Endodermal cell (in vitro differentiated cells): ENCODE results near the gene SCART1. TPM values are rescaled to one million over a fixed set of nuclear protein-coding genes. Genes with fewer than 3 reads are reported as not detected.

Experiments
- DNase-seq: peaks from one replicate; pipeline ENCODE4 v3.0.0-alpha.2; 2017
- H3K27ac ChIP-seq: 2 replicates; pipeline ENCODE4 v1.5.1; 2013; ENCODE audit warnings: mild to moderate bottlenecking, low read depth, low read length, moderate library complexity
- H3K27me3 ChIP-seq: 2 replicates; pipeline ENCODE4 v1.6.1; 2013; ENCODE audit warnings: mild to moderate bottlenecking, low read length, moderate library complexity; ENCODE audit not compliant: insufficient read depth, control insufficient read depth, poor library complexity, severe bottlenecking
- H3K36me3 ChIP-seq: 2 replicates; pipeline ENCODE4 v1.7.0; 2013; ENCODE audit warnings: mild to moderate bottlenecking, low read length, moderate library complexity; ENCODE audit not compliant: control insufficient read depth, insufficient read depth
- H3K4me1 ChIP-seq: one replicate; pipeline ENCODE4 v1.7.0; 2013; ENCODE audit warnings: low read length; ENCODE audit not compliant: control insufficient read depth, insufficient read depth
- H3K4me3 ChIP-seq: 2 replicates; pipeline ENCODE4 v1.5.1; 2013; ENCODE audit warnings: mild to moderate bottlenecking, low read length, moderate library complexity
- H3K9ac ChIP-seq: 2 replicates; pipeline ENCODE4 v1.6.1; 2013; ENCODE audit warnings: mild to moderate bottlenecking, low read length, moderate library complexity; ENCODE audit not compliant: poor library complexity, severe bottlenecking; ENCODE audit errors: extremely low read depth
- H3K9me3 ChIP-seq: 2 replicates; pipeline ENCODE4 v1.6.1; 2013; ENCODE audit warnings: mild to moderate bottlenecking, low read length, moderate library complexity; ENCODE audit not compliant: control insufficient read depth
- H3K27ac Mint-ChIP-seq: 2 replicates; pipeline ENCODE4 v1.8.0; 2020; ENCODE audit warnings: mixed read lengths
- H3K27me3 Mint-ChIP-seq: 2 replicates; pipeline ENCODE4 v1.8.0; 2021; ENCODE audit warnings: mild to moderate bottlenecking, mixed read lengths; ENCODE audit not compliant: insufficient read depth
- H3K36me3 Mint-ChIP-seq: 2 replicates; pipeline ENCODE4 v1.8.0; 2020; ENCODE audit warnings: low read depth, mixed read lengths
- H3K4me1 Mint-ChIP-seq: 2 replicates; pipeline ENCODE4 v1.8.0; 2020; ENCODE audit warnings: mixed read lengths
- H3K4me3 Mint-ChIP-seq: 2 replicates; pipeline ENCODE4 v1.8.0; 2020; ENCODE audit warnings: mild to moderate bottlenecking, moderate library complexity, mixed read lengths
- H3K9me3 Mint-ChIP-seq: 2 replicates; pipeline ENCODE4 v1.8.0; 2020; ENCODE audit warnings: mild to moderate bottlenecking, mixed read lengths
- WGBS, 2 experiments: methylation state at CpG; one replicate each; pipeline versions ENCODE4 v1.1.5 to v1.1.7; 2013; ENCODE audit warnings: missing lambda C conversion rate in 2 of 2, mixed read lengths in 1 of 2; ENCODE audit not compliant: insufficient coverage in 1 of 2, insufficient read length in 1 of 2; 5-methylcytosine and 5-hydroxymethylcytosine counted together
- total RNA-seq, 2 donors: library from RNA; stranded (reverse); fragmentation: NEBNext Ultra II Directional in 1 of 2; extraction: Animal tissue kit (Norgen Biotek cat#: 25700) in 1 of 2; gene quantifications; 2 replicates in 1 of 2; 3 replicates in 1 of 2; pipeline ENCODE4 v1.2.1, GENCODE V29; 2021
- TF ChIP-seq, protein P1 (sequence below): fragments of 200-600 bp; sonication (generic); conservative IDR thresholded peaks from 2 replicates; pipeline ENCODE4 v1.5.0; 2021; ENCODE audit warnings: antibody characterized with exemption, mild to moderate bottlenecking

SCART1 gene
- total RNA-seq, 2 donors from 2014 or later = 0.37 to 0.80 TPM

DNA sequence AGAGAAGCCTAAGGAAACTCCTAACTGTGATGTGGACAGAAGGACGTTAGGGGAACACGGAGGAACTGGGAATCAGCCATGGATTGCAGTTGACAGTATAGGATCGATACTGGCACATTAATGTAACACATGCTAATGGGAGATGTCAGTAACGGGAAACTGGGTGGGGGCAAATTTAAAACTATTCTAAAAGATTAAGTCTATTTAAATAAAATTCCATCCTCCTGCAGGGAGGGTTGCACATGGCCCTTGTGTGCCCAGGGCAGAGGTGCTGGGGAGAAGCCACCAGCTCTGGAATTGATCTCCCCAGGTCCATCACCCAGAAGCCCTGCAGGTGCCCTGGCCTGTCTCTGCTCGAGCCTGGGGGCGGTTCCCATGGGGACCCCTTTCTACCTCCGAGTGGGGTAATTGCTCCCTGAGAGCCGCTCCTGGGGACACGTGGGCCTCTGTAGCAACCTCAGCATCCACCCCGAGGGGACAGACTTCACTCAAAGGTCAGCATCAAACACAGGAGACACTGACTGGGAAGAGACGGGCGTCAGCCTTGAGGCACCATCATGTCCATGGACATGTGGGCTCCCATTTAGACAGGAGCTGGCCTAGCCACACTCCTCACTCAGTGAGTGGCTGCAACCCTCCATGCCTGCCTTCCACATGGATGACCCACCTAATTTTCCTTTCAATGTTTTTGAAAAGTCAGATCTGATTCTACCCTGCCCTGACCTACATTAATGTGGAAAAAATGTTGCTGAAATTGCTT, 21.1 kb downstream of the SCART1 start:
- Mint-ChIP-seq H3K4me3 (no peak overlapping the region), H3K27ac (no peak overlapping the region), H3K36me3 (no peaks in the 10 kb centered on the region), H3K4me1 (no peaks in the 10 kb centered on the region), H3K9me3 (peaks cover 62% of the 10 kb centered on the region), H3K27me3 (no peaks in the 10 kb centered on the region)
- H3K4me1 ChIP-seq = no peaks in the 10 kb centered on the region
- TF ChIP-seq, protein P1, sequence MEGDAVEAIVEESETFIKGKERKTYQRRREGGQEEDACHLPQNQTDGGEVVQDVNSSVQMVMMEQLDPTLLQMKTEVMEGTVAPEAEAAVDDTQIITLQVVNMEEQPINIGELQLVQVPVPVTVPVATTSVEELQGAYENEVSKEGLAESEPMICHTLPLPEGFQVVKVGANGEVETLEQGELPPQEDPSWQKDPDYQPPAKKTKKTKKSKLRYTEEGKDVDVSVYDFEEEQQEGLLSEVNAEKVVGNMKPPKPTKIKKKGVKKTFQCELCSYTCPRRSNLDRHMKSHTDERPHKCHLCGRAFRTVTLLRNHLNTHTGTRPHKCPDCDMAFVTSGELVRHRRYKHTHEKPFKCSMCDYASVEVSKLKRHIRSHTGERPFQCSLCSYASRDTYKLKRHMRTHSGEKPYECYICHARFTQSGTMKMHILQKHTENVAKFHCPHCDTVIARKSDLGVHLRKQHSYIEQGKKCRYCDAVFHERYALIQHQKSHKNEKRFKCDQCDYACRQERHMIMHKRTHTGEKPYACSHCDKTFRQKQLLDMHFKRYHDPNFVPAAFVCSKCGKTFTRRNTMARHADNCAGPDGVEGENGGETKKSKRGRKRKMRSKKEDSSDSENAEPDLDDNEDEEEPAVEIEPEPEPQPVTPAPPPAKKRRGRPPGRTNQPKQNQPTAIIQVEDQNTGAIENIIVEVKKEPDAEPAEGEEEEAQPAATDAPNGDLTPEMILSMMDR = no peak
- H3K4me3 ChIP-seq = no peak overlapping the region
- no peak overlapping the region for H3K9ac ChIP-seq
- H3K27ac ChIP-seq = no peak overlapping the region
- H3K36me3 ChIP-seq = no peaks in the 10 kb centered on the region
- 66 to 68% methylated on average over 8 to 11 of the region's 12 CpGs for WGBS, 2 experiments
- H3K27me3 ChIP-seq = no peaks in the 10 kb centered on the region
- peaks cover 25% of the 10 kb centered on the region for H3K9me3 ChIP-seq
- DNase-seq = no peak

DNA sequence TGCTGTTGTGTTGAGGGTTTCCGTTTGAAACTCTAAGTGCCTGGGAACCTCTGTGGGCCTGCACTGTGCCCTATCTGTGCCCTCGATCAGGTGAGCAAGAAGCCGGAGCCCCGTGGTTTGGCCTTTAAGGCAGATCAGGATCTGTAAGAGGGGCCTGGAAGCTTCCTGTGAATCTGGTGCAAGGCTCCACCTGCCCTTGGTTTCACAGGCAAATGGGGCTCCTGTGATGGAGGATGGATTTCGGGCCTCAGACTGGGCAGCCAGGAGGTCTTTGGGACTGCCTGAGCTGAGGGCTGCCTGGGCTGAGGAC, 21.6 kb downstream of the SCART1 start:
- H3K9me3 Mint-ChIP-seq = peaks cover 57% of the 10 kb centered on the region
- Histone ChIP-seq H3K9me3 (peaks cover 24% of the 10 kb centered on the region), H3K27ac (no peak overlapping the region), H3K4me1 (no peaks in the 10 kb centered on the region), H3K36me3 (no peaks in the 10 kb centered on the region), H3K4me3 (no peak overlapping the region), H3K9ac (no peak overlapping the region), H3K27me3 (no peaks in the 10 kb centered on the region)
- H3K36me3 Mint-ChIP-seq = no peaks in the 10 kb centered on the region
- H3K27me3 Mint-ChIP-seq = no peaks in the 10 kb centered on the region
- TF ChIP-seq, protein P1 = no peak
- H3K4me3 Mint-ChIP-seq = no peak overlapping the region
- H3K27ac Mint-ChIP-seq = no peak overlapping the region
- DNase-seq = no peak
- H3K4me1 Mint-ChIP-seq = no peaks in the 10 kb centered on the region
- WGBS, 2 experiments = 80 to 83% methylated on average over 3 to 5 of the region's 5 CpGs

DNA sequence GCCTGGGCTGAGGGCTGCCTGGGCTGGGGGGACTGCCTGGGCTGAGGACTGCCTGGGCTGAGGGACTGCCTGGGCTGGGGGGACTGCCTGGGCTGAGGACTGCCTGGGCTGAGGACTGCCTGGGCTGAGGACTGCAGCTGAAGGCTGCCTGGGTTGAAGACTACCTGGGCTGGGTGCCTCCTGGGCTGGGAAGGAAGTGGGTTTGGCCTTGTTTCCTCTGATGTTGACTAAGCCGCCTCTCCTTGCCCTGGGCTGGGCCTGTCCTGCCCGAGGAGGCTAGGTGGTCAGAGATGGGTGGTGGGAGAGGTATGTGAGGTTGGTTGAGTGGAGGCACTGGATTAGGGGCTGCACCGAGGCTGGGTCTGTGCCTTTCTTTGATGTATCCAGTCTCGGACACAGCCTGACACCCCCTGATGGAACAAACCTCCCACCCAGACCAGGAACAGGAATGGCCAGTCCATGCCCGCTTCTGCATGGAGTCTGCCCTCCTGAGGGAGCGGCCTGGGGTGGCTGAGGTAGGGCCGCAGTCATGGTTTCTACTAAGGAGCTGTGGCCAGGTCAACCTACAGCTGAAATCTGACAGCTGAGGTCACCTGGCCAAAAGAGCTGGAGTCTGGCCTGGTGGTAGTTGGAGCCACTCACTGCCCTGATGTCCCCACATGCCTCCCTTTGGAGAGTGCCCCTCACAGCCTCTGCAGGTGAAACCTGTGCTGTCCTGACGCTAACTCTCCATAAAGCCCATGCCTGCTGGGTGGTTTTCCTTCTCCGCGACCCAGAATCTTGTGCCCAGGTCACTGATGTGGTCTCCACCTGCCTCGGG, 22.3 kb downstream of the SCART1 start:
- H3K4me3 Mint-ChIP-seq = no peak overlapping the region
- WGBS, 2 experiments = 63 to 70% methylated on average over 8 to 11 of the region's 11 CpGs
- H3K9ac ChIP-seq = no peak overlapping the region
- H3K9me3 ChIP-seq = peaks cover 18% of the 10 kb centered on the region
- H3K27ac Mint-ChIP-seq = no peak overlapping the region
- TF ChIP-seq, protein P1 = no peak
- H3K36me3 Mint-ChIP-seq = no peaks in the 10 kb centered on the region
- no peak overlapping the region for H3K4me3 ChIP-seq
- H3K4me1 ChIP-seq = no peaks in the 10 kb centered on the region
- no peak for DNase-seq
- no peak overlapping the region for H3K27ac ChIP-seq
- H3K27me3 ChIP-seq = no peaks in the 10 kb centered on the region
- H3K36me3 ChIP-seq = no peaks in the 10 kb centered on the region
- no peaks in the 10 kb centered on the region for H3K4me1 Mint-ChIP-seq
- H3K9me3 Mint-ChIP-seq = peaks cover 51% of the 10 kb centered on the region
- no peaks in the 10 kb centered on the region for H3K27me3 Mint-ChIP-seq
